Limb (tissue), 2 donors: ENCODE results near the gene FBXO24.
A peak's percentile ranks its signal among the peaks of the same experiment; 100 is the strongest.
"Not testable (repeated sequence)": the region's sequence is repeated elsewhere in the genome, so short reads cannot be mapped to it uniquely, and the experiment has no call there.

ENCODE experiments used
- DNase-seq, 2 donors: peaks; one replicate each; pipeline ENCODE4 v3.0.0-alpha.2; 2016; ENCODE audit errors: extremely low spot score in 2 of 2

The FBXO24 gene

DNA sequence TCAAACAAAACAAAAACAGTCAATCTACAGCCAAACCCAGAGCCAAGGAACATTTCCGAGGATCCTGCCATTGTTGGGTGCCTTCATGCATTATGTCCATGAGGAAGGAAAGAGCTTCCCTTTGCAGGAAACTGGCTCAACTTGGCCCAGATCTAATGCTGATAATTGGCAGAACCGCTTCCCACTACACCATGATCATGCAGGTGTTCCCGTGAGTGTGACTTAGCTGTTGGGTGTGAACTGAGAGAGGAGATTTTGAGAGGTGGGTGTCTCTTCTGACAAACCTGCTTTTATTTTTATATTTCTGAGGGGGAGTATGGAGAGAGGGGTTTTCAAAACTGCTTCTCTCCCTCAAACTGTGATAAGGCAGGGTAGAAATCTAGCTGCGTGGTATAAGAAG lies 27.0 kb upstream of the FBXO24 start:
- DNase-seq: no peak

- no peak for DNase-seq
Observed at GRCh38 chr7:100561491-100562194, 24.5 kb upstream of the FBXO24 start.

DNA sequence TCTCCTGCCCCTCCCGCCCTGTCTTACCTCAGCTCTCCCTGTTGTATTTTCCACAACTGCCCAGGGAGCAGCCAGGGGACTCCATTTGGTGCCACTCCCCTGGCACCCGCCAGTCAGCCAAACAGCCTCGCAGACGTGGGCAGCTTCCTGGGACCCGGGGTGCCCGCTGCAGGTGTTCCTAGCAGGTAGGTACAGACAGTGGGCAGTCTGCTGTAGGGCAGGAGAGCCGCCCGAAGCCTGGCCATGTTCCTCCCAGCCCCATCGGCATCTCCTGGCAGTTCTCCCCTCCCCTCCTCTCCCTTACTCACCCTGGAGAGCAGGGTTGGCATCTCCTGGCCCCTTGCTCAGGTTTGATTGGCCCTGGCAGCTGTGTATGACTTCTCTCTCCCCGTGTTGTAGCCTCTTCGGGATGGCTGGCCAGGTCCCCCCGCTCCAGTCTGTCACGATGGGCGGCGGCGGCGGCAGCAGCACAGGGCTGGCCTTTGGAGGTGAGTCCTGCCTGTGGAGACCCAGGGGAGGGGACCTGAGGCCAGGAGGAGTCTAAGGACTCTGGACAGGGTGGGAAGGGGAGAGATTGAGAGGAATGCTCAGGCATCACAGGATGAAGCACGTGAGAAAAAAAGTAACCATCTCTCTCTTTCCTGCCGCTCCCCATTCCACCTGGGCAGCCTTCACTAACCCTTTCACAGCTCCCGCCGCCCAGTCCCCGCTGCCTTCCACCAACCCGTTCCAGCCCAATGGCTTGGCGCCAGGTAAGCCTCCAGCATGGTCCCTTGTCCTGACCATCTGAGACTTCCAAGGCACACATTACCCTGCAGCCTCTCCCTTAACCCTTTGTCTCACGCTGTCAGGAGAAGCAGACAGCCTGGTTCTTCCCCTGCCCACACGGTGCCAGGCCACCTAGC lies 23.7 kb upstream of the FBXO24 start:
- no peak for DNase-seq

DNA sequence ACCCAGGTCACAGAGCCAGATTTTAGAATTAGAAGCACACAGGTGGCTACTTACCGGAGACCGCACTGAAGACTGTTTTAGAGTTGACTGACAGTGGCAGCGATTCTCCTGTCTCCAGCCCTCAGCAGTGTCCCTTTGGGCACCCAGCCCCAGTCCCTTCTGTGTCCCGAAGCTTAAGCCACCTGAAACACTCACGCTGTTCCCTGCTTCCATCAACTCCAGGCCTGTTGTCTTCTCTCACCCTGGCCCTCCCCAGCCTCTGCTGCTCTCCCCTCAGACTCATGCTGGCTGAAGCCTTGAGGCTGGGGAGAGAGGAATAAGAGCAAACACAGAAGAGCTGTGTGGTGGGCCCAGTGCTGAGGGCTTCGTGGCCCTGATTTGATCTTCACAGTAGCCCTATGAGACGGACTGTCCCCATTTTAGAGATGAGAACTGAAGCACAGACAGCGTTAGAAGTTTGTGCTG lies 23.0 kb upstream of the FBXO24 start:
- no peak for DNase-seq

DNA sequence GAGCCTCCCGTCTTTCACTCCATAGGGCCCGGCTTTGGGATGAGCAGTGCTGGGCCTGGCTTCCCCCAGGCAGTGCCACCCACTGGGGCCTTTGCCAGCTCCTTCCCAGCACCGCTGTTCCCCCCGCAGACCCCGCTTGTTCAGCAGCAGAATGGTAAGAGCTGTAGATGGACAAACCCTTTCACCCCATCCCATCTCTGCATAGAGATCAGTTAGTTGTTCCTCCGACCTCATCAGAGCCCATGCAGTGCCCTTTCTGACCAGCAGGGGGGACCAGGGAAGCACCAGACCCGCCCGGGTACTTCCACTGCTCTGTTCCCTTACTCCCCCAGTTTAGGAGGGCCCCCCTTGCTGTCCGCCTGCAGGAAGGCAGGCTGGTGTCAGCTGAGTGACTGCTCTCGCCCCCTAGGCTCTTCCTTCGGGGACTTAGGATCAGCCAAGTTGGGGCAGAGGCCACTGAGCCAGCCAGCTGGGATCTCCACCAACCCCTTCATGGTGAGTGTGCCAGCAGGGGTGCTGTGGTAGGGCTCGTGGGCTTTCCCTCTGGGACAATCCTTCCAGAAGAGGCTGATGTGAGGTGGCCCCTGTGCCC lies 22.2 kb upstream of the FBXO24 start:
- DNase-seq: peak; percentile 47 to 84

DNA sequence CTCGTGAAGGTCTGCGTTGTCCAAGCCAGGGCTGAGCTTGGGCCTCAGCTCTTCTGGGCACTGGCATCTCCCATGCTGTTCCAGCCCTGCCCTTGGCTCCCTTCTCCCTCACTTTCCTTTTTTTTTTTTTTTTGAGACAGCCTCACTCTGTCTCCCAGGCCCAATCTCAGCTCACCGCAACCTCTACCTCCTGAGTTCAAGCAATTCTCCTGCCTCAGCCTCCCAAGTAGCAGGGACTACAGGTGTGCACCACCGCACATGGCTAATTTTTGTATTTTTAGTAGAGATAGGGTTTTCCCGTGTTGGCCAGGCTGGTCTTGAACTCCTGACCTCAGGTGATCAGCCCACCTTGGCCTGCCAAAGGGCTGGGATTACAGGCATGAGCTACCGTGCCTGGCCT lies 21.7 kb upstream of the FBXO24 start:
- not testable (repeated sequence) for DNase-seq

DNA sequence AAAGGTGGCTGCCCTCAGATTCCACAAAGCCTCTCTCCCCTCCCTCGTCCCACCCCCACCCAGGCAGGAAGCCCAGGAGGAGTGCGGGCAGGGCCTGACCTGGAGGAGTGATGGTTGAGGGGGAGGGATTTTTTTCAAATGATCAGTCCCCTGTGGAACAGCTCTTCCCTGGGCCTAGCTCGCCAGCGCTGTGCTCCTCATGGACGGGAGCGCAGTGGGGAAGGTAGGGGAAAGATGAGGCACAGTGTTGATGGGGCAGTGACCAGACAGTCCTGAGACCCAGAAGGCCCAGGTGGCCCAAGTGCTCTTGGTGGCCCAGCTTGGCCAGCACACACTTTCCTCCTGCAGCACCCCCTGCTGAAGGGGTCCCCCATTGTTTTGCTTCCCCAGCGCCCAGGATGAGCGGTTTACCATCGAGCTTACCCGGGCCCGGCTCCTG lies 21.0 kb upstream of the FBXO24 start:
- DNase-seq: no peak

GRCh38 chr7:100566018-100566531 lies 20.1 kb upstream of the FBXO24 start:
- no peak for DNase-seq

GRCh38 chr7:100567031-100567730 lies 18.9 kb upstream of the FBXO24 start:
- no peak for DNase-seq

GRCh38 chr7:100567751-100568175 lies 18.4 kb upstream of the FBXO24 start:
- DNase-seq: no peak

- no peak for DNase-seq
Observed at GRCh38 chr7:100568176-100568895, 17.8 kb upstream of the FBXO24 start.

GRCh38 chr7:100568896-100569844 lies 17.0 kb upstream of the FBXO24 start:
- peak in 1 of 2 donors; percentile 64 for DNase-seq

- no peak for DNase-seq
Observed at GRCh38 chr7:100570954-100571828, 14.9 kb upstream of the FBXO24 start.

DNA sequence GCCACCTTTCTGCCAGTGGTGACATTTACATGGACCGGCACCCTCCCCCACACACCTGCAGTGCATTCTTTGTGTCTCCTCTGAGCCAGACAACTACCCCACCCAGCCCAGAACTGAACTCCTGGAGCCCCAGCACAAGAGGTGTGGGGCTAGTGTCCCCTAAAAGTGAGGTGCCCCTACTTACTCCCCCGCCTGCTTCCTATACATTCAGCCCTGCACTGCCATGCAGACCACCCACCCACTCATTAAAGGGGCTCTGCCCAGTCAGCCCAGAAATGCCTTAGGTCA lies 14.4 kb upstream of the FBXO24 start:
- DNase-seq: no peak

DNA sequence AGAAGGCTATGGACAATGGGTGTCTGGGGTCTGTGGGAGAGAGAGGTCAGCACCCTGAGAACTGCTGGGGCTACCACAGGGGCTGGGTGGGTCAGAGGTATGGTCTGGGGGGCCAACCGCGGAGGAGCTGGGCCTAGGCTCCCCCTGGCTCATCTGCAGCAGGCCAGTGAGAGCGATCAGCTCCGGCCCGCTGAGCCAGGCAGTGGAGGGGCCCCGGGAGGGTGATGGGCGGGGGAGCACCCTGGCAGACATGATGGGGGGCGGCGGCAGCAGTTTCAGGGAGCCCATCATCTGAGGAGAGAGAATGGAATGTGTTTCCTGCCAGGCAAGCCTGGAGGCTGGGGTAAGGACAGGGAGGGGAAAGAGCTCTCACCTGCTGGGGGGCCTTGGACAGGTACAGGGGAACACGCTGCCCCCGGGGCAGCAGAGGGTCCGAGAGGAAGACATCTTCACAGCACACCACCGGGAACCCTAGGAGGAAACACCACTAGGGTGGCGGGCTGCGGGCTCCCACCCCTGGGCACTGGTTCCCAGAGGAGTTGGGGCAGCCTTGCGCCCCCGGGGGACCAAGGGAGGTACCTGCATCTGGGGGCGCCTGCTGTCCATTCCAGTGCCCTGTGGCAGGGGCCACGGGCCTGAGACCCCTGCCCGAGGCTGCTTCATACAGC lies 13.7 kb upstream of the FBXO24 start:
- DNase-seq: no peak

DNA sequence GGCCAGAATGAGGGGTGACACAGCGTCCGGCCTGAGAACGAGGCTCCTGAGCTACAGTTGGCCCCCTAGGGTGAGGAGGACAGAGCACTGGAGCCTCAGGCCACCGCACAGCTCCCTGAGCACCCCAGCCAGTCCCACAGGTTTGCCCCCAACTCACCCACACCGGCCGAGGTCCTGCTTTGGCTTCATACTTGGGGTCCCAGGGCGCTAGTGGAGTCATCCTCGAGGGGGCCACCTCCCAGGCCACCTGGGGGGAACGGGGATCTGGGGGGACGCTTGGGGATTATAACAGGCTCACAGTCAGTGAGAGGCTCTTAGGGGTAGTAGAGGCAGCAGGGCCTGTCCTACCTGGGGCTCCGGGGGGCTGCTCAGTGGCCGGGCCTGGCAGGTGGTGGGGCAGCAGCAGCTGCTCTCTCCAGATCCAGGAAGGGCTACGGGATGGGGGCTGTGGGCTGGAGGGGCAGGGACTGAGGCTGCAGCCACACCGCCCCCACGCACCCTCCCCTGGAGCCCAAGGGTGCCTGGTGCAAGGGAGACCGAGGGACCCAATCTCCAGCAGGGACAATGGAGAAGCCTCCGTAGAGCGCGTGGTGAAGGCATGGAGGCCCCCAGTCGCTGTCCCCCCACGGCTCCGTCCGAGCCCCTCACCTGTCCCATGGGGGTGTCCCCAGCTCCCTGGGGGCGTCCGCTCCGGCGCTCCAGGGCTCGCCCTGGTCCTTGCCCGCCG lies 13.0 kb upstream of the FBXO24 start:
- DNase-seq: no peak

GRCh38 chr7:100573691-100574361 lies 12.3 kb upstream of the FBXO24 start, which contains the start of gene SAP25:
SAP25 (minus strand) TSS chr7:100573900; CDS start chr7:100573742, 158 bp downstream.
- DNase-seq: no peak
